Right atrium auricular region (tissue), 2 donors: ENCODE data around the gene PPTC7. TPM values are rescaled to one million over a fixed set of nuclear protein-coding genes. Genes with fewer than 3 reads are reported as not detected.
"Not testable (repeated sequence)": the region's sequence is repeated elsewhere in the genome, so short reads cannot be mapped to it uniquely, and the experiment has no call there.

Experiments
- DNase-seq: peaks from one replicate; pipeline ENCODE4 v3.0.0-alpha.2; 2019; ENCODE audit warnings: low spot score
- H3K27ac ChIP-seq, 2 donors: fragments of 200-600 bp; sonication (generic); 1 replicate in 1 of 2; 2 replicates in 1 of 2; pipeline ENCODE4 v1.5.1; 2016 to 2019
- H3K27me3 ChIP-seq, 2 donors: fragments of 200-600 bp; sonication (generic); one replicate each; pipeline versions ENCODE4 v1.5.1 to v1.6.0; 2017 to 2019
- H3K36me3 ChIP-seq: fragments of 200-600 bp; sonication (generic); one replicate; pipeline ENCODE4 v1.5.1; 2016
- H3K4me1 ChIP-seq, 2 donors: fragments of 200-600 bp; sonication (generic); one replicate each; pipeline versions ENCODE4 v1.5.1 to v1.6.0; 2017 to 2019
- H3K4me3 ChIP-seq, 2 donors: fragments of 200-600 bp; sonication (generic); 1 replicate in 1 of 2; 2 replicates in 1 of 2; pipeline ENCODE4 v1.5.1; 2017 to 2019; ENCODE audit warnings: mild to moderate bottlenecking in 1 of 2, moderate library complexity in 1 of 2
- H3K9me3 ChIP-seq, 2 donors: fragments of 200-600 bp; sonication (generic); one replicate each; pipeline ENCODE4 v1.5.1; 2019
- total RNA-seq, 2 donors: library from RNA; depleted of rRNA; stranded (reverse); fragments of >200 nt; gene quantifications; one replicate each; pipeline ENCODE4 v1.1.0, GENCODE V29; 2016
- TF ChIP-seq, protein P1 (sequence below), 2 donors: fragments of 200-600 bp; sonication (generic); IDR thresholded peaks; one replicate each; pipeline ENCODE4 v1.5.1; 2019; ENCODE audit warnings: antibody characterized with exemption in 2 of 2

Gene PPTC7
- total RNA-seq, 2 donors from 2014 or later = 32.1 to 53.6 TPM

DNA sequence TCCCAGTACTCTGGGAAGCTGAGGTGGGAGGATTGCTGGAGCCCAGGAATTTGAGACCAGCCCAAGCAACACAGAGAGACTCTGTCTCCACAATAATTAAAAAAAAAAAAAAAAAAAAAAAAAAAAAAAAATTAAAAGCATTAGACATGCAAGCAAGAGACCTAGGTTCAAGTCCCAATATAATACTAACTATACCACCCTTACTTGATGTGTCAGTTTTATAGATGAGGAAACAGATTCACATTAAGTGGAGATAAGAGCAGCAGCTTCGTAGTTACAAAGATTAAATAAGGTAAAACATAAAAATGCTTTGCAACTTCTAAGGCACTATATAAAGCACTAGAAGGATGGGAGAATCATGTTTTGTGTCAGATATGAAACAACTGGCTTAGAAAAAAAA is 9.1 kb downstream of the PPTC7 start:
- Histone ChIP-seq H3K4me1 (peaks cover 0 to 39% of the 10 kb centered on the region in 2 donors), H3K9me3 (peaks cover 0 to 17% of the 10 kb centered on the region in 2 donors), H3K36me3 (no peaks in the 10 kb centered on the region), H3K27me3 (no peaks in the 10 kb centered on the region), H3K4me3 (no peak overlapping the region), H3K27ac (peak overlapping the region; percentile 15 to 64)
- TF ChIP-seq, protein P1, sequence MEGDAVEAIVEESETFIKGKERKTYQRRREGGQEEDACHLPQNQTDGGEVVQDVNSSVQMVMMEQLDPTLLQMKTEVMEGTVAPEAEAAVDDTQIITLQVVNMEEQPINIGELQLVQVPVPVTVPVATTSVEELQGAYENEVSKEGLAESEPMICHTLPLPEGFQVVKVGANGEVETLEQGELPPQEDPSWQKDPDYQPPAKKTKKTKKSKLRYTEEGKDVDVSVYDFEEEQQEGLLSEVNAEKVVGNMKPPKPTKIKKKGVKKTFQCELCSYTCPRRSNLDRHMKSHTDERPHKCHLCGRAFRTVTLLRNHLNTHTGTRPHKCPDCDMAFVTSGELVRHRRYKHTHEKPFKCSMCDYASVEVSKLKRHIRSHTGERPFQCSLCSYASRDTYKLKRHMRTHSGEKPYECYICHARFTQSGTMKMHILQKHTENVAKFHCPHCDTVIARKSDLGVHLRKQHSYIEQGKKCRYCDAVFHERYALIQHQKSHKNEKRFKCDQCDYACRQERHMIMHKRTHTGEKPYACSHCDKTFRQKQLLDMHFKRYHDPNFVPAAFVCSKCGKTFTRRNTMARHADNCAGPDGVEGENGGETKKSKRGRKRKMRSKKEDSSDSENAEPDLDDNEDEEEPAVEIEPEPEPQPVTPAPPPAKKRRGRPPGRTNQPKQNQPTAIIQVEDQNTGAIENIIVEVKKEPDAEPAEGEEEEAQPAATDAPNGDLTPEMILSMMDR (IDR thresholded peaks at IDR 0.05) = no peak
- DNase-seq = no peak

GRCh38 chr12:110570798-110571197 is 12.3 kb downstream of the PPTC7 start:
- peaks cover 0 to 17% of the 10 kb centered on the region in 2 donors for H3K9me3 ChIP-seq
- DNase-seq, H3K27me3 ChIP-seq, H3K4me3 ChIP-seq, H3K27ac ChIP-seq, H3K36me3 ChIP-seq: not testable (repeated sequence)
- peaks cover 0 to 35% of the 10 kb centered on the region in 2 donors for H3K4me1 ChIP-seq

- peaks cover 0 to 31% of the 10 kb centered on the region in 2 donors for H3K4me1 ChIP-seq
- not testable (repeated sequence) for H3K27ac ChIP-seq, DNase-seq, H3K36me3 ChIP-seq, H3K4me3 ChIP-seq, H3K27me3 ChIP-seq
- H3K9me3 ChIP-seq = peaks cover 0 to 17% of the 10 kb centered on the region in 2 donors
Measured at GRCh38 chr12:110569838-110570237, 13.3 kb downstream of the PPTC7 start.

DNA sequence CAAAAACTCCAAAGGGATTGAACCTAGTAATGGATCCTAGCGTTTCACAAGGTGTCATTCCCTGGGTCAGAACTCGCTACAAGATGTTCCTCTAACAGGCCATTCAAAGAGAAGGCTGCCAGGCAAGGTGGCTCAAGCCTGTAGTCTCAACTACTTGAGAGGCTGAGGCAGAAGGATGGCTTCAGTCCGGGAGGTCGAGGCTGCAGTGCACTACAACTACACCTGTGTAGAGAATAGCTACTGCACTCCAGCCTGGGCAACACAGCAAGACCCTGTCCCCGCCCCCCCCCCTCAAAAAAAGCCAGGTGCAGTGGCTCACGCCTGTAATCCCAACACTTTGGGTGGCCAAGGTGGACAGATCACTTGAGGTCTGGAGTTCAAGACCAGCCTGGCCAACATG is 14.4 kb downstream of the PPTC7 start:
- no peaks in the 10 kb centered on the region for H3K27me3 ChIP-seq
- no peak overlapping the region for H3K4me3 ChIP-seq
- H3K4me1 ChIP-seq = peaks cover 0 to 33% of the 10 kb centered on the region in 2 donors
- no peaks in the 10 kb centered on the region for H3K36me3 ChIP-seq
- peaks cover 0 to 17% of the 10 kb centered on the region in 2 donors for H3K9me3 ChIP-seq
- H3K27ac ChIP-seq = no peak overlapping the region
- TF ChIP-seq, protein P1 (IDR thresholded peaks at IDR 0.05) = no peak
- DNase-seq = no peak

- H3K4me3 ChIP-seq = no peak overlapping the region
- TF ChIP-seq, protein P1 (IDR thresholded peaks at IDR 0.05) = no peak
- no peak overlapping the region for H3K27ac ChIP-seq
- peaks cover 0 to 45% of the 10 kb centered on the region in 2 donors for H3K4me1 ChIP-seq
- peaks cover 0 to 16% of the 10 kb centered on the region in 2 donors for H3K9me3 ChIP-seq
- no peaks in the 10 kb centered on the region for H3K27me3 ChIP-seq
- DNase-seq = no peak
- no peaks in the 10 kb centered on the region for H3K36me3 ChIP-seq
Measured at GRCh38 chr12:110566993-110567392, 16.1 kb downstream of the PPTC7 start.

- Histone ChIP-seq H3K4me3 (no peak overlapping the region), H3K4me1 (peaks cover 0 to 53% of the 10 kb centered on the region in 2 donors)
- DNase-seq = no peak
Measured at GRCh38 chr12:110565894-110566871, 16.9 kb downstream of the PPTC7 start.

More at GRCh38 chr12:110565894-110566871, 16.9 kb downstream of the PPTC7 start:
- no peaks in the 10 kb centered on the region for H3K27me3 ChIP-seq
- TF ChIP-seq, protein P1 (IDR thresholded peaks at IDR 0.05) = no peak
- peaks cover 0 to 8% of the 10 kb centered on the region in 2 donors for H3K9me3 ChIP-seq
- H3K27ac ChIP-seq = peak overlapping the region; percentile 36 to 73
- H3K36me3 ChIP-seq = no peaks in the 10 kb centered on the region
